Measurements from ENCODE around the gene HLA-DMA.

GRCh38 chr6:32956176-32956575 is 3.3 kb upstream of the HLA-DMA start:
- TF ChIP-seq CTCF (IDR thresholded peaks at IDR 0.05) = no peak
- TF ChIP-seq POLR2A (IDR thresholded peaks at IDR 0.05) = no peak
